ENCODE measurements around the gene UMAD1.

Gene UMAD1

GRCh38 chr7:7779888-7780287, 139.3 kb downstream of the UMAD1 start:
- Histone ChIP-seq H4K20me1 (ENCODE audit: insufficient read depth, low read length, poor library complexity, severe bottlenecking) (no peaks in the 10 kb centered on the region), H2AFZ (ENCODE audit: low read length) (no peak overlapping the region), H3K27me3 (ENCODE audit: insufficient read depth, low read length, poor library complexity, severe bottlenecking) (no peaks in the 10 kb centered on the region), H3K4me2 (ENCODE audit: low read depth, low read length, poor library complexity, severe bottlenecking) (peak overlapping the region; percentile 1), H3K9ac (ENCODE audit: low read depth, low read length, poor library complexity, severe bottlenecking) (peak overlapping the region; percentile 0), H3K79me2 (ENCODE audit: insufficient read depth, low read length) (no peaks in the 10 kb centered on the region), H3K9me2 (replicated peaks; ENCODE audit: low read depth, low read length) (no peaks in the 10 kb centered on the region), H3K4me1 (ENCODE audit: insufficient read depth, low read length, poor library complexity, severe bottlenecking) (peaks cover 27% of the 10 kb centered on the region), H3K4me3 (ENCODE audit: low read length, poor library complexity, severe bottlenecking) (no peak overlapping the region), H3F3A (ENCODE audit: low read depth) (no peaks in the 10 kb centered on the region), H3K9me3 (ENCODE audit: insufficient read depth, low read depth, low read length) (no peaks in the 10 kb centered on the region), H3K36me3 (ENCODE audit: insufficient read depth, low read length) (no peaks in the 10 kb centered on the region)
- TF ChIP-seq EZH2phosphoT487 (IDR thresholded peaks at IDR 0.05; ENCODE audit: borderline replicate concordance), result no peak
- TF ChIP-seq, protein P1, sequence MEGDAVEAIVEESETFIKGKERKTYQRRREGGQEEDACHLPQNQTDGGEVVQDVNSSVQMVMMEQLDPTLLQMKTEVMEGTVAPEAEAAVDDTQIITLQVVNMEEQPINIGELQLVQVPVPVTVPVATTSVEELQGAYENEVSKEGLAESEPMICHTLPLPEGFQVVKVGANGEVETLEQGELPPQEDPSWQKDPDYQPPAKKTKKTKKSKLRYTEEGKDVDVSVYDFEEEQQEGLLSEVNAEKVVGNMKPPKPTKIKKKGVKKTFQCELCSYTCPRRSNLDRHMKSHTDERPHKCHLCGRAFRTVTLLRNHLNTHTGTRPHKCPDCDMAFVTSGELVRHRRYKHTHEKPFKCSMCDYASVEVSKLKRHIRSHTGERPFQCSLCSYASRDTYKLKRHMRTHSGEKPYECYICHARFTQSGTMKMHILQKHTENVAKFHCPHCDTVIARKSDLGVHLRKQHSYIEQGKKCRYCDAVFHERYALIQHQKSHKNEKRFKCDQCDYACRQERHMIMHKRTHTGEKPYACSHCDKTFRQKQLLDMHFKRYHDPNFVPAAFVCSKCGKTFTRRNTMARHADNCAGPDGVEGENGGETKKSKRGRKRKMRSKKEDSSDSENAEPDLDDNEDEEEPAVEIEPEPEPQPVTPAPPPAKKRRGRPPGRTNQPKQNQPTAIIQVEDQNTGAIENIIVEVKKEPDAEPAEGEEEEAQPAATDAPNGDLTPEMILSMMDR (conservative IDR thresholded peaks at IDR 0.05; ENCODE audit: low read length), result no peak

GRCh38 chr7:7783001-7783400, 142.4 kb downstream of the UMAD1 start:
- TF ChIP-seq EZH2phosphoT487 (IDR thresholded peaks at IDR 0.05; ENCODE audit: borderline replicate concordance), result no peak
- TF ChIP-seq, protein P1 (conservative IDR thresholded peaks at IDR 0.05; ENCODE audit: low read length), result no peak
- H2AFZ ChIP-seq (ENCODE audit: low read length), result peak overlapping the region; percentile 22; the same call in 1 of the 2 replicates
- no peaks in the 10 kb centered on the region for H3K36me3 ChIP-seq (ENCODE audit: insufficient read depth, low read length)
- no peaks in the 10 kb centered on the region for H3K79me2 ChIP-seq (ENCODE audit: insufficient read depth, low read length)
- no peaks in the 10 kb centered on the region for H3K9me3 ChIP-seq (ENCODE audit: insufficient read depth, low read depth, low read length)
- H3K27me3 ChIP-seq (ENCODE audit: insufficient read depth, low read length, poor library complexity, severe bottlenecking), result no peaks in the 10 kb centered on the region
- H4K20me1 ChIP-seq (ENCODE audit: insufficient read depth, low read length, poor library complexity, severe bottlenecking), result no peaks in the 10 kb centered on the region
- H3K4me2 ChIP-seq (ENCODE audit: low read depth, low read length, poor library complexity, severe bottlenecking), result peak overlapping the region; percentile 47
- H3K9ac ChIP-seq (ENCODE audit: low read depth, low read length, poor library complexity, severe bottlenecking), result no peak overlapping the region
- H3K9me2 ChIP-seq (replicated peaks; ENCODE audit: low read depth, low read length), result no peaks in the 10 kb centered on the region
- peak overlapping the region; percentile 3 for H3K4me3 ChIP-seq (ENCODE audit: low read length, poor library complexity, severe bottlenecking)
- H3K4me1 ChIP-seq (ENCODE audit: insufficient read depth, low read length, poor library complexity, severe bottlenecking), result peaks cover 39% of the 10 kb centered on the region
- no peaks in the 10 kb centered on the region for H3F3A ChIP-seq (ENCODE audit: low read depth)

- no peaks in the 10 kb centered on the region for H3K27me3 ChIP-seq (ENCODE audit: insufficient read depth, low read length, poor library complexity, severe bottlenecking)
- H3K36me3 ChIP-seq (ENCODE audit: insufficient read depth, low read length), result no peaks in the 10 kb centered on the region
- H3K9ac ChIP-seq (ENCODE audit: low read depth, low read length, poor library complexity, severe bottlenecking), result no peak overlapping the region
- no peaks in the 10 kb centered on the region for H3K9me3 ChIP-seq (ENCODE audit: insufficient read depth, low read depth, low read length)
- H3K4me1 ChIP-seq (ENCODE audit: insufficient read depth, low read length, poor library complexity, severe bottlenecking), result peaks cover 28% of the 10 kb centered on the region
- no peak overlapping the region for H3K4me2 ChIP-seq (ENCODE audit: low read depth, low read length, poor library complexity, severe bottlenecking)
- no peaks in the 10 kb centered on the region for H3F3A ChIP-seq (ENCODE audit: low read depth)
- no peak overlapping the region for H3K4me3 ChIP-seq (ENCODE audit: low read length, poor library complexity, severe bottlenecking)
- H4K20me1 ChIP-seq (ENCODE audit: insufficient read depth, low read length, poor library complexity, severe bottlenecking), result no peaks in the 10 kb centered on the region
- H3K9me2 ChIP-seq (replicated peaks; ENCODE audit: low read depth, low read length), result no peaks in the 10 kb centered on the region
- TF ChIP-seq, protein P1 (conservative IDR thresholded peaks at IDR 0.05; ENCODE audit: low read length), result no peak
- no peak for TF ChIP-seq EZH2phosphoT487 (IDR thresholded peaks at IDR 0.05; ENCODE audit: borderline replicate concordance)
- H2AFZ ChIP-seq (ENCODE audit: low read length), result no peak overlapping the region
- H3K79me2 ChIP-seq (ENCODE audit: insufficient read depth, low read length), result no peaks in the 10 kb centered on the region
Measured at GRCh38 chr7:7785344-7785973, 144.9 kb downstream of the UMAD1 start.
